Sigmoid colon (tissue), 7 donors: ENCODE measurements around the gene GABBR1. TPM values are rescaled to one million over a fixed set of nuclear protein-coding genes. Genes with fewer than 3 reads are reported as not detected.
"Not testable (repeated sequence)": the region's sequence is repeated elsewhere in the genome, so short reads cannot be mapped to it uniquely, and the experiment has no call there.

ENCODE experiments used
- DNase-seq: peaks from one replicate; pipeline ENCODE4 v3.0.0-alpha.2; 2019
- H3K27ac ChIP-seq, 4 donors: fragments of 200-600 bp; sonication (generic); one replicate each; pipeline ENCODE4 v1.5.1; 2016 to 2019; ENCODE audit warnings: mild to moderate bottlenecking in 1 of 4
- H3K27me3 ChIP-seq, 3 donors: fragments of 200-600 bp; sonication (generic); one replicate each; pipeline ENCODE4 v1.5.1; 2019; ENCODE audit warnings: mild to moderate bottlenecking in 1 of 3
- H3K36me3 ChIP-seq, 4 donors: fragments of 200-600 bp; sonication (generic); one replicate each; pipeline ENCODE4 v1.5.1; 2016 to 2019
- H3K4me1 ChIP-seq, 4 donors: fragments of 200-600 bp; sonication (generic); one replicate each; pipeline ENCODE4 v1.5.1; 2017 to 2019
- H3K4me3 ChIP-seq, 4 donors: fragments of 200-600 bp; sonication (generic); one replicate each; pipeline ENCODE4 v1.5.1; 2017 to 2019; ENCODE audit warnings: mild to moderate bottlenecking in 2 of 4, moderate library complexity in 1 of 4
- H3K9me3 ChIP-seq, 4 donors: fragments of 200-600 bp in 3 of 4; sonication (generic) in 3 of 4; one replicate each; pipeline versions ENCODE4 v1.5.1 to v1.6.1; 2013 to 2019
- EP300 ChIP-seq, 4 donors: sonication (generic); formaldehyde crosslinking; IDR thresholded peaks; one replicate each; pipeline ENCODE4 v1.6.1; 2017; ENCODE audit warnings: antibody characterized with exemption in 4 of 4
- POLR2A ChIP-seq, 2 donors: fragments of 450-650 bp; IDR thresholded peaks; one replicate each; pipeline ENCODE4 v1.6.1; 2016; ENCODE audit warnings: antibody characterized with exemption in 2 of 2, mild to moderate bottlenecking in 2 of 2, moderate library complexity in 2 of 2
- POLR2AphosphoS5 ChIP-seq, 4 donors: sonication (generic); formaldehyde crosslinking; IDR thresholded peaks; one replicate each; pipeline ENCODE4 v1.6.1; 2017; ENCODE audit warnings: antibody characterized with exemption in 4 of 4
- WGBS, 2 donors: extraction: QIAGEN DNeasy Blood & Tissue Kit; methylation state at CpG; one replicate each; pipeline ENCODE4 v1.1.7; 2013; 5-methylcytosine and 5-hydroxymethylcytosine counted together
- intact Hi-C: fragments of 100-400 bp; cut with DNase I; formaldehyde crosslinking; loops from one replicate; pipeline ENCODE4 v1.15.1; 2023
- polyA plus RNA-seq, 3 donors: library from polyadenylated mRNA; stranded (reverse); fragments of 200-250 nt; gene quantifications; one replicate each; pipeline ENCODE4 v1.2.3, GENCODE V29; 2013
- total RNA-seq, 4 donors: library from RNA; depleted of rRNA; stranded (reverse); fragments of >200 nt; gene quantifications; one replicate each; pipeline ENCODE4 v1.1.0, GENCODE V29; 2016
- TF ChIP-seq, protein P1 (sequence below), 4 experiments: fragments of 450-650 bp in 3 of 4; fragments of 200-600 bp in 1 of 4; IDR thresholded peaks; one replicate each; pipeline ENCODE4 v1.5.1; 2016 to 2019; ENCODE audit warnings: antibody characterized with exemption in 4 of 4, mild to moderate bottlenecking in 3 of 4, moderate library complexity in 2 of 4
- donor health status: healthy with polysubstance abuse.
- donor health status: Bipolar disorder and iron deficiency.
- donor health status: healthy.

The GABBR1 gene
- total and polyA plus RNA-seq, 7 donors, result 0.92 to 73.9 (median 26.5) TPM

DNA sequence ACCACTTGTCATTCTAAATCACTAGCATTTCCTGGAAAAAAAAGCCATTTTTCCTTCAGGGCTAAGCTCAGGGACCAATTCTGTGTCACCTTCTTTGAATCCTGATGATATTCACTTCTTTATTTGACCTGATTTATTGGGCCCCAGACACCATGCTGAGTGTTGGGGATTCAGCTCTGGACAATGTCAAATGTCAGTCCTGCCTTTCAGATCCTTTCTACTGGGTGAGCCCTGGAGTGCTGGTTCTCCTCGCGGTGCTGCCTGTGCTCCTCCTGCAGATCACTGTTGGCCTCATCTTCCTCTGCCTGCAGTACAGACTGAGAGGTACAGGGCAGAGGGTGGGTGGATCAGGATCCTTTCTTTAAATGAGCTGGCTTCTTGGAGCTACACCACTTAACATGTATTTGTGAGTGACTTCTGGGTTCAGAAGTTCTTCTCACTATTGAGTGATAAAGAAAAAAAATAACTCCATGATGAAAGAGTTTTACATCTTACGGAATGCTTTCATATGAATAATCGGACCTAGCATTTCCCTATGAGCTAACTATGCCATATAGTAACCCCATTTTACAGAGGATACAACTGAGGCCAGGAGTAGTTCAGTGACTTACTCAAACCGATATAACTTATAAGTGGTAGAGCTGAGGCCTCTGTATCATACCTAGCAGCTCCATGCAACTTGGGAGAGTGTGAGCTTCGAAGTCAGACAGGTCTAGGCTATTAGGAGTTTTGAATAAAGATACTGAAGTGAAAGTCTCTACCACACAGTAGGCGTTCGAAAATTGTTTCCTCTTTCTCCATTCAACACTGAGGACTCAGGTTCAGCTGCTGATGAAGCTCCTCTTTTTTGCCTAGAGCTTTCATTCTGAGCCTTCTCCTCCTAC is 33.2 kb upstream of the GABBR1 start:
- WGBS, 2 donors, result 76 to 86% methylated on average over 8 of the region's 8 CpGs
- Histone ChIP-seq H3K9me3 (no peaks in the 10 kb centered on the region), H3K4me3 (no peak overlapping the region), H3K27ac (no peak overlapping the region), H3K27me3 (peaks cover 6 to 59% (median 9%) of the 10 kb centered on the region in 3 donors), H3K4me1 (no peaks in the 10 kb centered on the region), H3K36me3 (no peaks in the 10 kb centered on the region)
- TF ChIP-seq, protein P1, sequence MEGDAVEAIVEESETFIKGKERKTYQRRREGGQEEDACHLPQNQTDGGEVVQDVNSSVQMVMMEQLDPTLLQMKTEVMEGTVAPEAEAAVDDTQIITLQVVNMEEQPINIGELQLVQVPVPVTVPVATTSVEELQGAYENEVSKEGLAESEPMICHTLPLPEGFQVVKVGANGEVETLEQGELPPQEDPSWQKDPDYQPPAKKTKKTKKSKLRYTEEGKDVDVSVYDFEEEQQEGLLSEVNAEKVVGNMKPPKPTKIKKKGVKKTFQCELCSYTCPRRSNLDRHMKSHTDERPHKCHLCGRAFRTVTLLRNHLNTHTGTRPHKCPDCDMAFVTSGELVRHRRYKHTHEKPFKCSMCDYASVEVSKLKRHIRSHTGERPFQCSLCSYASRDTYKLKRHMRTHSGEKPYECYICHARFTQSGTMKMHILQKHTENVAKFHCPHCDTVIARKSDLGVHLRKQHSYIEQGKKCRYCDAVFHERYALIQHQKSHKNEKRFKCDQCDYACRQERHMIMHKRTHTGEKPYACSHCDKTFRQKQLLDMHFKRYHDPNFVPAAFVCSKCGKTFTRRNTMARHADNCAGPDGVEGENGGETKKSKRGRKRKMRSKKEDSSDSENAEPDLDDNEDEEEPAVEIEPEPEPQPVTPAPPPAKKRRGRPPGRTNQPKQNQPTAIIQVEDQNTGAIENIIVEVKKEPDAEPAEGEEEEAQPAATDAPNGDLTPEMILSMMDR (IDR thresholded peaks at IDR 0.05), result no peak
- TF ChIP-seq EP300 (IDR thresholded peaks at IDR 0.05) (no peak), POLR2AphosphoS5 (IDR thresholded peaks at IDR 0.05) (no peak), POLR2A (IDR thresholded peaks at IDR 0.05) (no peak)
- DNase-seq, result no peak
- intact Hi-C loops, result no loop called here

GRCh38 chr6:29663300-29664042 is 30.5 kb upstream of the GABBR1 start:
- H3K4me1 ChIP-seq, result no peaks in the 10 kb centered on the region
- intact Hi-C loops, result no loop called here
- DNase-seq, result no peak
- no peak for TF ChIP-seq EP300 (IDR thresholded peaks at IDR 0.05)
- TF ChIP-seq, protein P1 (IDR thresholded peaks at IDR 0.05), result no peak
- TF ChIP-seq POLR2A (IDR thresholded peaks at IDR 0.05), result no peak
- no peak for TF ChIP-seq POLR2AphosphoS5 (IDR thresholded peaks at IDR 0.05)
- no peaks in the 10 kb centered on the region for H3K36me3 ChIP-seq
- WGBS, 2 donors, result 39 to 59% methylated on average over 5 of the region's 5 CpGs
- no peaks in the 10 kb centered on the region for H3K9me3 ChIP-seq
- no peak overlapping the region for H3K27ac ChIP-seq
- peaks cover 6 to 47% (median 9%) of the 10 kb centered on the region in 3 donors for H3K27me3 ChIP-seq
- no peak overlapping the region for H3K4me3 ChIP-seq

- H3K36me3 ChIP-seq, H3K9me3 ChIP-seq, H3K4me3 ChIP-seq, intact Hi-C loops, H3K4me1 ChIP-seq, H3K27ac ChIP-seq, DNase-seq: not testable (repeated sequence)
- H3K27me3 ChIP-seq, result peaks cover 6 to 47% (median 9%) of the 10 kb centered on the region in 3 donors
- WGBS, 2 donors, result 49 to 63% methylated on average over 14 of the region's 14 CpGs
Observed at GRCh38 chr6:29661502-29662141, 28.6 kb upstream of the GABBR1 start.

DNA sequence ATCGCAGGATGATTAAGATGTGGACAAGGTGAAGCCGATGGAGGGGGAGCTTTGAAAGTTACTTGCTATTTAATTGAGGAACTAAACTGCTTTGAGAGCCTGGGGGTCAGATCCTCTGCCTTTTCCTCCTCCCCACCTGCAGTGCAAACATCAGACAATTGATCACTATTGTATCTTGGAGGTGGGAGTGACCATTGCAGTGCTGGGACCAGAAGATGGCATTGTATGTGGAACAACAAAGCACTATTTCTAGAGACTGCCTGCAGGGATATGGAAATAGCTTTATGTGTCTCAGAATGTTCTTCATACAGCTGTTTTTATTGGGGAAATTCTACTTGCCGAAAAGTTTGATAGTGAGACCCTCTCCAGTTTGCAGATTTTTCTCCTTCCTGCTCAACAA is 28.1 kb upstream of the GABBR1 start:
- H3K27me3 ChIP-seq, result peaks cover 6 to 47% (median 9%) of the 10 kb centered on the region in 3 donors
- no peak overlapping the region for H3K4me3 ChIP-seq
- no peak for TF ChIP-seq POLR2A (IDR thresholded peaks at IDR 0.05)
- TF ChIP-seq, protein P1 (IDR thresholded peaks at IDR 0.05), result no peak
- no peak for TF ChIP-seq POLR2AphosphoS5 (IDR thresholded peaks at IDR 0.05)
- TF ChIP-seq EP300 (IDR thresholded peaks at IDR 0.05), result no peak
- no peaks in the 10 kb centered on the region for H3K36me3 ChIP-seq
- peaks cover 0 to 2% (median under 1%) of the 10 kb centered on the region in 4 donors for H3K4me1 ChIP-seq
- DNase-seq, result no peak
- H3K27ac ChIP-seq, result no peak overlapping the region
- H3K9me3 ChIP-seq, result no peaks in the 10 kb centered on the region
- 74 to 77% methylated on average over 3 of the region's 3 CpGs for WGBS, 2 donors
- intact Hi-C loops, result no loop called here

DNA sequence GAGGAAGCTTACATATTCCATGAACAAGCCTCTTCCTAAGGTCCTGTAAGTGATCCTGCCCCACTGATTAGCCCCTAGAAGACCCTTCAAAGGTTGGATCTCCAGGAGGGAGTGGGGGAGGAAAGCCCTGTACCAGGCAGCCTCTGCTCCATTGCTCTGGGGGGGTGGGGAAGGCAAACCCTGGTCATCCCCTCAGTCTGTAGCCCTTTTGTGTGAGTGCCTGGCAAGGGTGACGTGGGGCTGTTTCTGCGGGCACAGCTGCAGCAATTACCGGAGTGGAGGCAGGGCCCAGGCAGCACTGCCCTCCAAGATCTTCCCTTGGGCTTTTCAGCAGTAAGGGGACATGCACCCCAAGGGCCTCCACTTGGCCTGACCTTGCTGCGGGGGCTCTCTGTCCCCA is 23.8 kb upstream of the GABBR1 start, which contains the start of gene MOG:
TSS of gene MOG (plus strand) at position 295 of the 400 bp plus-strand sequence. CDS start 118 bp downstream, outside the sequence.
- Histone ChIP-seq H3K36me3 (no peaks in the 10 kb centered on the region), H3K27ac (peak within 1 kb of the TSS in 1 of 4 donors; percentile 53), H3K27me3 (peaks cover 0 to 12% (median 0%) of the 10 kb centered on the region in 3 donors), H3K9me3 (no peaks in the 10 kb centered on the region), H3K4me1 (peaks cover 0 to 7% (median 2%) of the 10 kb centered on the region in 4 donors), H3K4me3 (no peak within 1 kb of the TSS)
- intact Hi-C loops, result no loop called here
- DNase-seq, result no peak
- WGBS, 2 donors, result 86 to 88% methylated on average over 4 of the region's 4 CpGs
- no peak for TF ChIP-seq POLR2AphosphoS5 (IDR thresholded peaks at IDR 0.05)
